Medulla oblongata (tissue), 1 donor: ENCODE data around the gene SF3B6.
"Not testable (repeated sequence)": the region's sequence is repeated elsewhere in the genome, so short reads cannot be mapped to it uniquely, and the experiment has no call there.

Experiments
- DNase-seq: peaks from one replicate; pipeline ENCODE4 v3.0.0-alpha.2; 2015; ENCODE audit errors: extremely low spot score

Gene SF3B6, protein sequence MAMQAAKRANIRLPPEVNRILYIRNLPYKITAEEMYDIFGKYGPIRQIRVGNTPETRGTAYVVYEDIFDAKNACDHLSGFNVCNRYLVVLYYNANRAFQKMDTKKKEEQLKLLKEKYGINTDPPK

DNA sequence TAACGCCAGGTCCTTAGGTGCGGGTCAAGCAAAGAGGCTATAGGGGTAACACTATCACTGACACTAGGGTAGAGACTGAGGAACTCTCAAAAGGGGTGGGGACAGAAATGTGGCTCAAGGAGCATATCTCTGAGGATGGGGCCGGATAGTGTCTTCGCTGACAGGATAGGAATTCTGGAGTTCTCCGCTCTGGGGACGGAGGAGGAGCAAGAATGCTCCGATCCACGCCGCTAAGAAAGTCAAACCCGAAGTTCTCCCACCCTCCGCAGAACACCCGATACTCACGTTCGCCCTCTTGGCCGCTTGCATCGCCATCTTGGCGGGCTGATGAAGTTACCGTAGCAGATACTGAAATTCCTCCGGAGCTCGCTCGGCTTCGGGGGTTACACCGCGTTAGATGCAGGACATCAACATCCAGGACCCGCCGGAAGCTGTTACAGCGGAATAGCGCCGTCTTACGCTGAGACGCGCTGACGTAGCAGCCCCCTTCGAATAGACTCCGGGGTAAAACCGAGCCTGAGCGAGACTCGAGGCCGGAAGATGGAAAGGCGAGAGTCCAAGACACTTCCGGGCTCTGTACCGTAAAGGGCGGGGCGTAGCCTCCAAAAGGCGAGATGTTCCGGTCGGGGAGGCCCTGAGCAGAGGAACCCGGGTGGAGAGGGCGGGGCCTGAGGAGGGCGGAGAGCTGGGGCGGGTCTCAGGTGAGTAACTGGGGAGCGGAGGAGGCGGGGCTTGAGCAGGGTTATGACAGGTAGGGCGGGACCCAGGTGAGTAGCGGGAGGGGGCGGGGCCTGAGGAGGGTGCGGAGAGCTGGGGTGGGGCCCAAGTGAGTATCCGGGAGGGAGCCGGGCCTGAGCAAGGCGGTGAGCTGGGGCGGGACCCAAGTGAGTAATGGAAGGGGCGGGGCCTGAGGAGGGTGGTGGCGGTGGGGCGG, at the start of gene SF3B6:
SF3B6 (minus strand) TSS at position 412 of the 934 bp plus-strand sequence; CDS start at position 315, 97 bp downstream.
- peak; percentile 98 for DNase-seq

DNA sequence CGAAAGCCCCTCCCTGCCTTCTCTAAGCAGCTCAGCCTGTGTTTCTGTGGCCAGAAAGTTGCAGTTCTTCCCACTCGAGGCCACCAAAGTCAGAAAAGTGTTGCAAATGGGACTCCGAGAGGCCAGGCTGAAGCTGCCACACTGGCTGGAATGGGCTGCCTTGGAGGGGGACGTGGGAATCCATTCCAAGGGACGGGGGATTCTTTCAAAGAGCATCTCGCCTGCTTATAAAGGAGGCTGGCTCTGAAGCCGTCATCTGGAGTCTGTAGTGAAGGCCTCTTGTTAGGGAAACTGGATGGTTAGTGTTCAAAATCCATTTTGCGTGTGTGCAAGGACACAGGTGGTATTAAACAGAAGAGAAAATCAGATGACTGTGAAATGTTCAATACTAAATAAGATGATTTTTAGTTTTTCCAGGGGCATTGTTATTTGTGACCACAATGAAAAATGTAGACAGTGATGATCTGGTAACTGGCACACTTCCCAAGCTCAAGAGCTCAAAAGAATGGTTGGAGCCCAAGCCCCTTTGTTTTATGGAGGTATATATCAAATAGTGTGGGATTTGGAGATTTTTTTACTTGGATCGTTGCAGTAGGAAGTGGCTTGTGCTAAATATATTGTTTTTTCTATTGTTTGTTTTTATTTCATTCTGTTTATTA, 47.9 kb upstream of the SF3B6 start:
- DNase-seq, result peak; percentile 66

DNA sequence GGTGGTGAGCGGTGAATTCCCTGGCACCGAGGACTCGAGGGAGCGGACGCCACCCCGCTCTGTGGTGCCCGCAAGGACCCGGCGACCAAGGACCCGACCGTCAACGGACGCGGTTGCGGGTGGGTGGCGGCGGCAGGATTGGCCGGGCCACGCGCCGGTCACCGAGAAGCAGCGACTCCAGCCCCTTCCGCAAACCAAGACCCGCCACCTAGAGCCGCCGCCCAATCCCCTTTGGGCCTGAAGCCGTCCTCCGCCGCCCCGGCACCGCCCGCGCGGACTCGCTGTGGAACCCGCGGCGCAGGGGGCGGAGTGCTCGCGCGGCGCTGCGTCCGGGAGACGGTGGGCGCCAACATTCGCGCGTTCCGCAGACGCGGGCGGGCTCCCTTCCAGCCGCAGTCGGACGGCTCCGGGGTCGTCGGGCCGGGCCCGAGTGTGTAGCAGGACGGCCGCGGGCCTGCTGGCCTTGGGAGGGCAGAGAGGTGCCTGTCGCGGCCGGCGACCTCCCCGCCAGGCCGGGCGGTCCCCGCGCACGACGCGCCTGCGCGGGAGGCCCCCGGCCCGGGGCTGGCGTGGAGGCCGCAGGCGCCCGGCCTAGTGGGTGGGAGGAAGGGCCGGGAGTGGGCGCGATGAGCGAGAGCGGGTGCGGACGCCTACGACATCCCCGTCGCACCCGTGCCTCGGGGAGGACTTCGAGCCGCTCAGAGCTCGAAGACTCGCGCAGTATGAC, 47.2 kb upstream of the SF3B6 start, which contains the start of the genes FAM228B and PFN4:
FAM228B (plus strand) TSS at position 275 of the 727 bp plus-strand sequence. CDS start 893 bp downstream, outside the sequence.
PFN4 (minus strand) TSS at position 140 of the 727 bp plus-strand sequence. CDS start 799 bp downstream, outside the sequence.
- peak; percentile 87 for DNase-seq

DNA sequence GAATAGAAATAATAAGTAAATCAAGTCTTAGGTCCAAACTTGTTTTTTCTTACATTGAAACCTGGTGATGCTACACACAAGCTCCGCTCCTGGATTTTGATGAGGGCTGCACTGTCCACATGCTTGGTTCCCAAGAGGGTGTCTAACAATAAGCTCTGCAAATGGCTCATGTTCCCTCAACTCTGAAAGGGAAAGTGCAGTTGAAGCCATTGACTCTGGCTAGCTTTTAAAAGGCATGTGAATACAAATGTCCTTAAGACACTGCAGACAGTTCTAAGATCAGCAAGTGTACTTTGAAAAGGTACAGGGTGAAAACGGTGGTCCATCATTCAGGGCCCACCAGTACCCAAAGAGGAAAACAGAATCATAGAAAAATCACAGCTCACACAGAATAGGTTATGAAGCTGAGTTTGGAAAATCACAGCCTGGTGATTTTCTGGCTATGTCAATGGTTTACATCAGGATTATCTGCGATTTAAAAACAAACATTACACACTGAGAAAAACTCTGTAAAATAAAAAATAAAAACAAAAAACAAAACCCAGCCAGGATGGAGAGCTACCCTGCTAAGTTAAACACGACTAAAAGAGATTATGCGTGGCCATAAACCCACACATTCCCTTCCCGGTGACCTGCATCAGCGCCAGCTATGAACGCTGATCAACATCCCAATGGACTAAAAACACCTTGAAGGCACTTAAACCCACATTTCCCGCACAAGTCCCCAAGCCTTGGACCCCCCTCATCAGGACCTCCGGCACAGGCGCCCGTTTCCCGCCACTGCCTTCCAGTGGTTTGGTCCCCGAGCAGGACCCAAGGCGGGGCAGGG, 46.5 kb upstream of the SF3B6 start:
- peak; percentile 47 for DNase-seq

DNA sequence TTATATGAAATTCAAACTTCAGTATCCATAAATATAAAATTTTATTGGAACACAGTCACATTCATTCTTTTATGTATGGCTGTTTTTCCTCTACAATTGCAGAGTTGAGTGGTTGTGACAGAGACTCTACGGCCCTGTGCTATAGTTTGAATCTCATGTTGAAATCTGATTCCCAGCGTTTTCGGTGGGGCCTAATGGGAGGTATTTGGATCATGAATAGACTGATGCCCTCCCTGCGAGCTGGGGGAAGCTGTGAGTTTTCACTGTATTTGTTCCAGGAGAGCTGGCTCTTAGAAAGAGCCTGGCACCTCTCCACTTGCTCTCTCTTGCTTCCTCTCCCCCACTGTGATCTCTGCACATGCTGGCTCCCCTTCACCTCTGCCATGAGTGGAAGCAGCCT, 45.3 kb upstream of the SF3B6 start:
- peak; percentile 14 for DNase-seq

DNA sequence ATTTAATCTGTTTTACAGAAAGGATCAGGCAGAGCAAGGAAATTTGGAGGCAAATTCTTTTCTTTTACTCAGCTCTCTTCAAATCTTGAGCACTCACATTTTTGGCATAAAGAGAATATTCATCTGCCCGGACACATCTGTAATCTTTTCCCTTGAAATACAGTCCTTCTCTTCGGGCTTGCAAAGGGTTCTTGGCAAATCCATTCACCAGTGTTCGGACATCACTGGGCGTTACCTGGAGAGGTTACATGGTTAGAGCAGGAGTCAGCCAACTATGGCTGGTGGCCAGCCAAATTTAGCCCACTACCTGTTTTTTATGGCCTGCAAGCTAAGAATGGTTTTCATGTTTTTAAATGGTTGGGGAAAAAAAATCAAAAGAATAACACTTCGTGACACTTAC, 44.9 kb upstream of the SF3B6 start:
- DNase-seq, result no peak

DNA sequence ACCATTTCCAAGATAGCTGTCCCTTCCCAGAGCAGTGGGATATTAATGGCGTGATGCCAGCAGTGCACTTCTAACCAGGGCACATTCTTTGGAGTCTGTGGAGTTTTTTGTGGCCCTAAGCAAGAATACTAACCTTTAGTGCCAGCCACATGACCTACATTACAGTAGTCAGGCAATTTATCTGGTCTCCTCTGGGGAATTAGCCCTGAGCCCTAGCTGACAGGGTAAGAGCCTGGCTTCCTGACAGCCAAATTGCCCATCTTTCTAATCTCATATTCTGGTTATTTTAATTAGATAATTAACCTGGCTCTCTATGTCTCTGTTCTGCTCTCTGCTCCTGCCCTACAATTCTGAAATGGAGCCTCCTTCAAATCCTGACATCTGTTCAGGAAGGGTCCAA, 41.8 kb upstream of the SF3B6 start:
- DNase-seq, result no peak

DNA sequence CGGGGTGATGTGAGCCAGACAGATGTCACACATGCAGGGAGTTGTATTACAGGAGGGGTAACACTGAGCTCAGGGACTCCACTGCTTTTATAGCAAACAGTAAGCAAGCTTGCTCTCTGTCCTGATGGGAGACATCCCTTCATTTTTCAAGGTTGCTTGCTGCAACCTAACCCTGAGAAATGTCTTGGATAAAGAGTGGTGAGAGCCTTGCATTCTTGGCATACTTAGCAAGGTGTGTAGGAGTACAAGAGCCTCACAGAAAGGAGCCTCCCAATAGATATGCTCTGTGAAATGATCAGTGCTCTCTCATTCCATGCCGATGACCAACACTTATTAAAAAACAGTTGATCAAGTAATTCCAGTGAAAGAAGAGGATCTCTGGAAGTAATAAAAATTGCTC, 38.9 kb upstream of the SF3B6 start:
- DNase-seq, result no peak

DNA sequence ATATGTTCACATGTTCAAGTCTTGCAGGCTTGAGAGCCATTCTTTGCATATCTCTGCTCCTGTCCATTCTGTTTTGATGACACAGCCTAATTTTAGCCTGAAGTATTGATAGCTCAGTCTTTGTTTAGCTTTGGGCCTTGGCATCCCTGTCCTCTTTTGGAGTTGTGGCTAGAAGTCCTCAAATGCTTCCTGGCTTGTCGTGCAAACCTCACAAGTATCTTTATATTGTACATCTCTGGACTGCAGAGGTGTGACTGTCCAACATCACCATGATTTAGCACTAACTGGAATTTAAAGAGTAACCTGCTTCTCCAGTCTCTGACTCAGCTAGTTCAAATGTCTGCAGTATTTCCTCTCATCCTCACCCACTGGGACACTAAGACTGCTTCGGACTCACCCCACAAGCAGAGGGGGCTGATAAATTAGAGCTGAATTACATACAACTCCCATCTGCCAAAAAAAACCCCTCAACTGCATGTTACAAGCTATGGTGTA, 35.3 kb upstream of the SF3B6 start:
- DNase-seq, result no peak

DNA sequence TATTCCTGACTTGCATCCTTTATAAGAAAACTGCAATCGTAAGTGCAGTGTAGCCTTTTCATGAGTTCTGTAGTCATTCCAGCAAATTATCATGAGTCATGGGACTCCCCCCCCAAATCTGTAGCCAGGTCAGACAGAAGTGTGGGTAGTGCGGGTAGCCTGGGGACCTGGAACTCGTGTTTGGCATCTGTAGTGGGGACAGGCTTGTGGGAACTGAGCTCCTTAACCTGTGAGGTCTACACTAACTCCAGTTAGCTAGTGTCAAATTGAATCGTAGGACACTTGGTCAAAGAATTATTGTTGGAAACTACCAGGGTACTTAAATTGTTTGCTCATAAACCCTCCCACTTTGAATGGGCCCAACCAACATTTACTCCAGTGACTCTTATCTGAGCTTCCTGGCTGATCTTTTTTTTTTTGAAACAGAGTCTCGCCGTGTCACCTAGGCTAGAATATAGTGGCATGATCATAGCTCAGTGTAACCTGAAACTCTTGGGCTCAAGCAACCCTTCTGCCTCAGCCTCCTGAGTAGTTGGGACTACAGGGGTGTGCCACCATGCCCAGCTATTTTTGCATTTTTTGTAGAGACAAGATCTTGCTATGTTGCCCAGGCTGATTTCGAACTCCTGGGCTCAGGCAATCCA, 34.7 kb upstream of the SF3B6 start:
- no peak for DNase-seq

DNA sequence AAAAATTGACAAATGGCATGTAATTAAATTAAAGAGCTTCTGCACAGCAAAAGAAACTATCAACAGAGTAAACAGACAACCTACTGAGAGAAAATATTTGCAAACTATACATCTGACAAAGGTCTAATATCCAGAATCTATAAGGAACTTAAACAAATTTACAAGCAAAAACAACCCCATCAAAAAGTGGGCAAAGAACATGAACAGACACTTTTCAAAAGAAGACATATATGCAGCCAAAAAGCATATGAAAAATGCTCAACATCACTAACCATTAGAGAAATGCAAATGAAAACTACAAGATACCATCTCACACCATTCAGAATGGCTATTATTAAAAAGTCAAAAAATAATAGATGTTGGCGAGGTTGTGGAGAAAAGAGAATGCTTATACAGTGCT, 33.3 kb upstream of the SF3B6 start:
- DNase-seq, result not testable (repeated sequence)

DNA sequence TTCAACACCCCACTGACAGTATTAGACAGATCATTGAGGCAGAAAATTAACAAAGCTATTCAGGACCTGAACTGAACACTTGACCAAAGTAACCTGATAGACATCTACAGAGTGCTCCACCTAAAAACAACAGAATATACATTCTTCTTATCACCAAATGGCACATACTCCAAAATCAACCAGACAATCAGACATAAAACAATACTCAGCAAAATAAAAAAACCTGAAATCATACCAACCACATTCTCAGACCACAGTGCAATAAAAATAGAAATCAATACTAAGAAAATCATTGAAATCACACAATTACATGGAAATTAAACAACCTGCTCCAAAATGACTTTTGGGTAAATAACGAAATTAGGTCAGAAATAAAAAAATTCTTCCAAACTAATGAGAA, 31.2 kb upstream of the SF3B6 start:
- no peak for DNase-seq

DNA sequence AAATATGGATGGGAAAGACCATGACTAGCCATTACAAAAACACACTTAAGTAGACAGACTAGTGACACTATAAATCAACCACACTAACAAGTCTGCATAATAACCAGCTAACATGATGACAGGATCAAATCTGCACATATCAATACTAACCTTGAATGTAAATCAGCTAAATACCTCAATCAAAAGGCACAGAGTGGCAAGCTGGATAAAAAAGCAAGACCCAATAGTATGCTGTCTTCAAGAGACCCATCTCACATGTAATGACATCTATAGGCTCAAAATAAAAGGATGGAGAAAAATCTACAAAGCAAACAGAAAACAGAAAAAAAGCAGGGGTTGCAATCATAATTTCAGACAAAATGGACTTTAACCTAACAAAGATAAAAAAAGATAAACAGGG, 30.7 kb upstream of the SF3B6 start:
- DNase-seq, result no peak

DNA sequence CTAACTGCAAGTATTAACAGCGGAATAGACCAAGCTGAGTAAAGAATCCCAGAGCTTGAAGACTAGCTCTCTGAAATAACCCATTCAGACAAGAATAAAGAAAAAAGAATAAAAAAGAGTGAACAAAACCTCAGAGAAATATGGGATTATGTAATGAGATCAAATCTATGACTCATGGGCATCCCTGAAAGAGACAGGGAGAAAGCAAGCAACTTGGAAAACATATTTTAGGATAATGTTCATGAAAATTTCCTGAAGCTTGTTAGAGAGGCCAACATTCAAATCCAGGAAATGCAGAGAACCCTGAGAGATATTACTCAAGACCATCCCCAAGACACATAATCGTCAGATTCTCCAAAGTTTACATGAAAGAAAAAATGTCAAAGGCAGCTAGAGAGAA, 29.7 kb upstream of the SF3B6 start:
- no peak for DNase-seq

DNA sequence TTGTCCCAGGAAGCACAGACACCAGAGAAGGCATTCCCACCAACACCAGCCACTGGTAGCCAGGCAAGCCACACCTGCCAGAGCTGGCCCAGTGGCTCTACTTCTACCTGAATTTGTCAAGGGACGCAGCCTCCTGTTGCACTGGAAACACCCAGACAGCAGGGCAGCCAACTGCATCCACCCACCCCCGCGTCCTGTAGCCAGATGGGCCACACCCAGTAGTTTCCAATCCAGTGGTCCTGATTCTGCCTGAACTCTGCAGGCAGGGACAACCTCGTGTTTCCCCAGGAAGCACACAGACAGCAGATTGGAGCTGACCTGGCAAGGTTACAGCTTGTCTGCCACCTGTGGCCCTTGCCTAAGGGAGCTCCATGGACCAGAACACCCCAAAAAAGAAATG, 28.8 kb upstream of the SF3B6 start:
- no peak for DNase-seq

DNA sequence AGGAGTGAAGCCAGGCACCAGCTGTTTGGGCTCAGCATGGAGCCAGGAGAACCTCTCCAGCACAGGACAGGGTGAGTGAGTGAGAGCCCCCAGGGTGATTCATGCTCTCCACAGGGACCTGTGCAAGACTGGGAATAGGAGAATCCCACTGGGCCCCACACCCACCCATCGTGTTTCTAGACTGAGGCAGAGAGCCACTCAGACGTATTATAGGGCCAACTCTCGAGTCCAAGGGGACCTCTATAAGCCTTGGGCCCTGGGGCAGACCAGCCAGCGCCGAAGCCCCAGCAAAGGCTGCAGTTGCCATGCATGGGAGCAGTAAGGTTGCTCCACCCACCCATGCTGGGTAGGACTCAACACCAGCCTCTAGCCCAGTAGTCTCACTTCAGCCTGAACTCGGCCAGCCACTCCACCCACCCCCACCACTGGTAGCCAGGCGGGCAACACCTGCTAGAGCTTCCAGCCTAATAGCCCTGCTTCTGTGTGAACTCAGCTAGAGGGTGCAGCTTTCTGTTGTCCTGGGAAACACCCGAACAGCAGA, 28.1 kb upstream of the SF3B6 start:
- DNase-seq, result no peak

DNA sequence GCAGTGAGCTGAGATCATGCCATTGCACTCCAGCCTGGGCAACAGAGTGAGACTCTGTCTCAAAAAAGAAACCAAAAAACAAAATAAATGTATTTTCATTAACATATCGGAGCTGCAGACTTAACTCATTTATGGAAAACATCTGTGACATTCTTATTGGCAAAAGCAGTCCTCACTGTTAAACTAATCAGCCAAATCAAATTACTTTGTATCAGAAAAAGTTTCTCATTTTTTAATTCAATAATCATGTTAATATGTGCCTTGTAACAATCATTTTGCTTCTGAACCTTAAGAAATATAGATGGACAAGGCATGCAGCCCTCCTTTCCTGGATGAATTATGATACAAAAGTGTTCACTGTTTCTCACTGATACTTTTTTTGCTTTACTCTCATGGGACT, 26.6 kb upstream of the SF3B6 start:
- no peak for DNase-seq

DNA sequence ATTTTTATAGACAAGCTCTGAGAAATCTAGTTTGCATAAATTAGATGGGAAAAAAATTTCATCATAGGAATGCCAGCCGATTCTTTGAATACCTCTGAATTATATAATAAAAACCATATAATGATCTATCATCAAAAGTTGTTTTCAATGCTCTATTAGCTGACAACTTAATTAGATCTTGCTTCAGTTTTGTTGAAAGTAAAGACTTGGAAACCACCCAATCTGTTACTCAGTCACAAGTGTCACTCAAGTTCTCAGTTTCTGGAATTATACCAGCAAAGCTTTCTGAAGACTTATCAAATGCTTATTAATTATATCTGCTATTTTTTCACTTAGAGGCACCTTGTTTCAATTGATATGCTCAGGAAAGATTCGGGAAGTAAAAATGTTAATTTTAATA, 25.9 kb upstream of the SF3B6 start:
- DNase-seq, result no peak

DNA sequence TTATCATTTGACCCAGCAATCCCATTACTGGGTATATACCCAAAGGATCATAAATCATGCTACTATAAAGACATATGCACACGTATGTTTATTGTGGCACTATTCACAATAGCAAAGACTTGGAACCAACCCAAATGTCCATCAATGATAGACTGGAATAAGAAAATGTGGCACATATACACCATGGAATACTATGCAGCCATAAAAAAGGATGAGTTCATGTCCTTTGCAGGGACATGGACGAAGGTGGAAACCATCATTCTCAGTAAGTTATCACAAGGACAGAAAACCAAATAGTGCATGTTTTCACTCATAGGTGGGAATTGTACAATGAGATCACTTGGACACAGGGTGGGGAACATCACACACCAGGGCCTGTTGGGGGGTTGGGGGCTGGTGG, 24.6 kb upstream of the SF3B6 start:
- not testable (repeated sequence) for DNase-seq

DNA sequence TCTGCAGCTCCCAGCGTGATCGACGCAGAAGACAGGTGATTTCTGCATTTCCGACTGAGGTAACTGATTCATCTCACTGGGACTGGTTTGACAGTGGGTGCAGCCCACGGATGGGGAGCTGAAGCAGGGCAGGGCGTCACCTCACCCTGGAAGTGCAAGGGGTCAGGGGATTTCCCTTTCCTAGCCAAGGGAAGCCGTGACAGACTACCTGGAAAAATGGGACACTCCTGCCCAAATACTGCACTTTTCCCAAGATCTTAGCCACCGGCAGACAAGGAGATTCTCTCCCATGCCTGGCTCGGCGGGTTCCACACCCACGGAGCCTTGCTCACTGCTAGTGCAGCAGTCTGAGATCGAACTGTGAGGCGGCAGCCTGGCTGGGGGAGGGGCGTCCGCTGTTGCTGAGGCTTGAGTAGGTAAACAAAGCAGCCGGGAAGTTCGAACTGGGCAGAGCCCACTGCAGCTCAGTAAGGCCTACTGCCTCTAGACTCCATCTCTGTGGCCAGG, 19.1 kb upstream of the SF3B6 start:
- DNase-seq, result not testable (repeated sequence)
